AG04449 (cell line): ENCODE data around the gene LRRC75B.
"Not testable (repeated sequence)": the region's sequence is repeated elsewhere in the genome, so short reads cannot be mapped to it uniquely, and the experiment has no call there.

ENCODE experiments used
- CTCF ChIA-PET: fragments of 350-600 bp; formaldehyde crosslinking; extraction: SDS; loops from one replicate; lab custom pipeline; 2021; ENCODE audit warnings: antibody characterized with exemption; lab: Yijun Ruan, JAX
- POLR2A ChIA-PET: fragments of 400-600, 350-600 bp; formaldehyde crosslinking; extraction: SDS; loops from one replicate; lab custom pipeline; 2020; ENCODE audit warnings: antibody characterized with exemption, inconsistent platforms; lab: Yijun Ruan, JAX
- DNase-seq: peaks from one replicate; pipeline ENCODE4 v3.0.0-alpha.2; 2010; ENCODE audit warnings: low read depth, low spot score
- H3K4me3 ChIP-seq: 2 replicates; pipeline ENCODE4 v1.5.1; 2011; ENCODE audit warnings: low read depth, mild to moderate bottlenecking, control low read depth, low read length
- TF ChIP-seq, protein P1 (sequence below): IDR thresholded peaks from one replicate; pipeline ENCODE4 v1.5.1; 2011; ENCODE audit warnings: mild to moderate bottlenecking, moderate library complexity, low read length, control low read depth, inconsistent platforms; ENCODE audit not compliant: insufficient read depth; ENCODE audit errors: missing control alignments

Gene LRRC75B

GRCh38 chr22:24592851-24593558 is at the start of gene LRRC75B:
TSS of gene LRRC75B (minus strand) at chr22:24593073. CDS start at chr22:24593039, 34 bp downstream.
- ChIA-PET POLR2A (interaction anchor here (0.6 kb wide), 2 partner anchors 13 to 362 kb away, joined by 3 read pairs; no protein-coding TSS in a partner anchor), CTCF (no interaction called here)
- TF ChIP-seq, protein P1, sequence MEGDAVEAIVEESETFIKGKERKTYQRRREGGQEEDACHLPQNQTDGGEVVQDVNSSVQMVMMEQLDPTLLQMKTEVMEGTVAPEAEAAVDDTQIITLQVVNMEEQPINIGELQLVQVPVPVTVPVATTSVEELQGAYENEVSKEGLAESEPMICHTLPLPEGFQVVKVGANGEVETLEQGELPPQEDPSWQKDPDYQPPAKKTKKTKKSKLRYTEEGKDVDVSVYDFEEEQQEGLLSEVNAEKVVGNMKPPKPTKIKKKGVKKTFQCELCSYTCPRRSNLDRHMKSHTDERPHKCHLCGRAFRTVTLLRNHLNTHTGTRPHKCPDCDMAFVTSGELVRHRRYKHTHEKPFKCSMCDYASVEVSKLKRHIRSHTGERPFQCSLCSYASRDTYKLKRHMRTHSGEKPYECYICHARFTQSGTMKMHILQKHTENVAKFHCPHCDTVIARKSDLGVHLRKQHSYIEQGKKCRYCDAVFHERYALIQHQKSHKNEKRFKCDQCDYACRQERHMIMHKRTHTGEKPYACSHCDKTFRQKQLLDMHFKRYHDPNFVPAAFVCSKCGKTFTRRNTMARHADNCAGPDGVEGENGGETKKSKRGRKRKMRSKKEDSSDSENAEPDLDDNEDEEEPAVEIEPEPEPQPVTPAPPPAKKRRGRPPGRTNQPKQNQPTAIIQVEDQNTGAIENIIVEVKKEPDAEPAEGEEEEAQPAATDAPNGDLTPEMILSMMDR, result no peak
- DNase-seq, result peak; percentile 21
- peak within 1 kb of the TSS; percentile 64 for H3K4me3 ChIP-seq

- DNase-seq, H3K4me3 ChIP-seq, POLR2A ChIA-PET, CTCF ChIA-PET: not testable (repeated sequence)
Observed at GRCh38 chr22:24642307-24642706, 49.4 kb upstream of the LRRC75B start.

GRCh38 chr22:24636513-24636912 is 43.6 kb upstream of the LRRC75B start:
- H3K4me3 ChIP-seq, DNase-seq, CTCF ChIA-PET, POLR2A ChIA-PET: not testable (repeated sequence)

DNA sequence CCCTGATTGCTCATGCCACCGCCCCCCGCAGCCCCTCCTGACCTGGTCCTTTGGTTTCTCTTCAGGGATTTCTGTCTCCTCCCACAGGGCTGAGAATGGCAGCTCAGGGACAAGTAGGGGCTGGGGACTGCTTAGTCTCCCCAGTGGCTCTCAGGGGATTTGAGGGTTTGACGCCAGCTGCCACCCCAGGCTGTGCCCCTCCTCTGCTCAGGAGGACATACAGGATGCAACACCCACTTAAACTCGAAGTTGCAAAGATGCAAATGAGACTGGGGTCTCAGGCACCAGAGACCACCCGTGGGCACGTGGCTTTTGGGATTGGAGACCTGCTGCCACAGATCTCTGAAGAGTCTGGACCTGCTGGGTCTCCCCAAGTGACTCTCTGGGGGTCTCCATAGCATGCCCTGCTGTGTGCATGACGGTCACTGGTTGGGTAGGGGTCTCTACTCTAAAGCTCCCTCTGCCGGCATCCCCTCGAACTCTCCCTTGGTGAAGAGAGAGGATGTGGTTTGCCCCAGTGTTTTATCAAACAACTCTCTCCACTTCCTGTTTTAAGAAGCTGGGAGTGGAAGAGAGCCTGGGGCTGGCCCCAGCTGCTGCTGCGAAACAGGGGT is 42.0 kb upstream of the LRRC75B start:
- CTCF ChIA-PET, result interaction anchor here (0.6 kb wide), 1 partner anchor 25 kb away, joined by 3 read pairs; no protein-coding TSS in a partner anchor
- POLR2A ChIA-PET, DNase-seq, H3K4me3 ChIP-seq: not testable (repeated sequence)

GRCh38 chr22:24633231-24634023 is 40.6 kb upstream of the LRRC75B start:
- DNase-seq, POLR2A ChIA-PET, H3K4me3 ChIP-seq, CTCF ChIA-PET: not testable (repeated sequence)

GRCh38 chr22:24632642-24633041 is 39.8 kb upstream of the LRRC75B start:
- DNase-seq, H3K4me3 ChIP-seq, POLR2A ChIA-PET, CTCF ChIA-PET: not testable (repeated sequence)

DNA sequence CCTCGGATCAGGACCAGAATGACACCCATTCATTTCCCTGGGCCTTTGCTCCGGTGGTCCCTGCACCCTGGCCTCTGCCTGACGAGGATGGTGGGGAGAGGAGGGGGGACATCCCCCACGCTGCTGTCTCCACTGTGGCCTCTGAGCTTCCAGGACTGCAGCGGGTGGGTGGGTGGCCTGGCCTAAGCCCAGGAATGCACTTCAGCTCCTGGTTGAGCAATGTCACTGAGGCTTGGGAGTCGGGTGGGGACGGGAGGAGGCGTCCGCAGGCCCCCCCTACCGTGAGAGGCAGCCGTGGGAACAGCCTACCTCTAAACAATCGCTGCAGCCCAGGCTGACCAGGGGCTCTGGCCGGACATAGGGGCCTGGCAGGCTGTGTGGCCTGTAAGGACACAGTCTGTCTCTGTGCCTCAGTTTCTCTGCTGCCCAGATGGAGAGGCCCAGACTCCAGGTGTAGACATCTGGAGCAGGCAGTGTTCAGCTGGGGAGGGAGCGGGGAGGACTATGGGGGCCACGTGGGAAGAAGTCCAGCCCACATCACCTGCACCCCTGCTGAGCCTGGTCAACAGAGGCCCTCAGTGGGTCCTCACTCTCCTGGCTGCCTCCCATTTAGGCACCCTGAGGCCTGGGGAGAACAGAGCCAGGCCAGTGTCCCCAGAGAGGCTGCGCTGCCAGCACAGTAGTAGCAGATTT is 38.7 kb upstream of the LRRC75B start:
- DNase-seq, H3K4me3 ChIP-seq, POLR2A ChIA-PET, CTCF ChIA-PET: not testable (repeated sequence)

DNA sequence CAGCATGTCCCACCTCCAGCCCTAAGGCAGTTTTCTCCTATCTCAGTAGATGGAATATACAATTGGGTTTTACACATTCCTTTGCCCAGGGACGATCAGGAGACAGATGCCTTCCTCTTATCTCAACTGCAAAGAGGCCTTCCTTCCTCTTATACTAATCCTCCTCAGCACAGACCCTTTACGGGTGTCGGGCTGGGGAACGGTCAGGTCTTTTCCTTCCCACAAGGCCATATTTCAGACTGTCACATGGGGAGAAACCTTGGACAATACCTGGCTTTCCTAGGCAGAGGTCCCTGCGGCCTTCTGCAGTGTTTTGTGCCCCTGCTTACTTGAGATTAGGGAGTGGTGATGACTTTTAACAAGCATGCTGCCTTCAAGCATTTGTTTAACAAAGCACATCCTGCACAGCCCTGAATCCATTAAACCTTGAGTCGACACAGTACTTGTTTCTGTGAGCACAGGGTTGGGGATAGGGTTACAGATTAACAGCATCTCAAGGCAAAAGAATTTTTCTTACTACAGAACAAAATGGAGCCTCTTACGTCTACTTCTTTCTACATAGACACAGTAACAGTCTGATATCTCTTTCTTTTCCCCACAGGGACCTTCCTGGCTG is 38.0 kb upstream of the LRRC75B start:
- POLR2A ChIA-PET, CTCF ChIA-PET, DNase-seq, H3K4me3 ChIP-seq: not testable (repeated sequence)

DNA sequence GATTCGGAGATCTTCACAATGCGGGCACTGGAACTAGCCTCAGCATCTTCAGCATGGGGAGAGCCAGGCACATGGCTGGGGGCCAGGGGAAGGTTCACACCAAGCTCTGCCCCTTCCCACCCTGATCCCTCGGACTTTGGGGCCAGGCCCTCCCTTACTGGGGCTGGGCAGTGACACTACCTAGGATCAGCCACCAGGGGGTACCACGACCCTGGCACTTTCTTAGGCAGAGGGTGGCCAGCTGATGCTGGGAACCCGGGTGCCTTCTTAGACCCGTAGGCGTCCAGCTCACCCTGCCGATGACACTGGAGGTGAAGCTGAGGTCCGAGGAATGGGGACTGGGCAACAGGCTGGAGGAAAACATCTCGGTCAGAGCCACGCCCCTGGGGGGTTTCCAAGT is 36.2 kb upstream of the LRRC75B start:
- CTCF ChIA-PET, POLR2A ChIA-PET, DNase-seq, H3K4me3 ChIP-seq: not testable (repeated sequence)
- TF ChIP-seq, protein P1, result peak; percentile 26

DNA sequence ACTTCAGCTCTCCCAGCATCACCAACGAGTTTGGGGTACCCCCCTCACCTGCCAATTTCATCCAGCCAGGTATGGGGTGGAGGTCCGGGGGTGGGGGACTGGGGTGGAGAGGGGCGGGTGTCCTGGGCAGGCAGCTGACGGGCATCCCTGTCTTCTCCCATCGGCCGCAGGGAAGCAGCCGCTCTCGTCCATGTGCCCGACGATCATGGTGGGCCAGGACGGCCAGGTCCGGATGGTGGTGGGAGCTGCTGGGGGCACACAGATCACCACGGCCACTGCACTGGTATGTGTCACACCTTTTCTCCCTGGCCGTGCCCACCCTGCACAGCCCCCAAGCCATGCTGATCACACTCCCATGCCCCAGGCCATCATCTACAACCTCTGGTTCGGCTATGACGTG is 35.0 kb upstream of the LRRC75B start:
- DNase-seq, H3K4me3 ChIP-seq, CTCF ChIA-PET, POLR2A ChIA-PET: not testable (repeated sequence)

DNA sequence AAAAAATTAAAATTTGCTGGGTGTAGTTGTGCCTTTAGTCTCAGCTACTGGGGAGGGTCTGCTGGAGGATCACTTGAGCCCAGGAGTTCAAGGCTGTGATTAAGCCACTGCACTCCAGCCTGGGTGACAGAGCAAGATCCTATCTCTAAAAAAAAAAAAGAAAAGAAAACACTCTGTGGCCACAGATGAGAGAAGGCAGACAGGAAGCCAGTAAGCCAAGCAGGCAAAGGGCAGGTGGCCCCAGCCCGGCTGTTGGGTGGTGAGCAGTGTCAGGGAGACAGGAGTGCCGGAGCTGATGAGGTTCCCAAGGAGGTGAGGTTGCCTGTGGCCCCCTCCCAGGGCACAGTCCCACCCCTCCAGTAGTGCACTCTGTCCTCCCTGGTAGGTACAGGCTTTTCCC is 29.7 kb upstream of the LRRC75B start:
- DNase-seq, CTCF ChIA-PET, POLR2A ChIA-PET, H3K4me3 ChIP-seq: not testable (repeated sequence)

GRCh38 chr22:24621244-24621643 is 28.4 kb upstream of the LRRC75B start:
- CTCF ChIA-PET, POLR2A ChIA-PET, DNase-seq, H3K4me3 ChIP-seq: not testable (repeated sequence)

- POLR2A ChIA-PET, DNase-seq, CTCF ChIA-PET, H3K4me3 ChIP-seq: not testable (repeated sequence)
Observed at GRCh38 chr22:24614794-24615193, 21.9 kb upstream of the LRRC75B start.
